A673 (cell line): ENCODE data around the gene EGLN1.

Experiments
- EZH2 ChIP-seq: fragments of 200-600 bp; sonication (generic); IDR thresholded peaks from 2 replicates; pipeline ENCODE4 v1.6.1; 2017; ENCODE audit warnings: borderline replicate concordance, low read depth, mild to moderate bottlenecking, mixed read lengths, antibody characterized with exemption, low read length; ENCODE audit not compliant: poor library complexity, severe bottlenecking
- TF ChIP-seq, protein P1 (sequence below): fragments of 300-800, 200-600 bp; sonication (generic); conservative IDR thresholded peaks from 2 replicates; pipeline ENCODE4 v1.5.1; 2017; ENCODE audit warnings: low read depth, mild to moderate bottlenecking, antibody characterized with exemption, low read length, moderate library complexity, mixed read lengths

- TF ChIP-seq, protein P1, sequence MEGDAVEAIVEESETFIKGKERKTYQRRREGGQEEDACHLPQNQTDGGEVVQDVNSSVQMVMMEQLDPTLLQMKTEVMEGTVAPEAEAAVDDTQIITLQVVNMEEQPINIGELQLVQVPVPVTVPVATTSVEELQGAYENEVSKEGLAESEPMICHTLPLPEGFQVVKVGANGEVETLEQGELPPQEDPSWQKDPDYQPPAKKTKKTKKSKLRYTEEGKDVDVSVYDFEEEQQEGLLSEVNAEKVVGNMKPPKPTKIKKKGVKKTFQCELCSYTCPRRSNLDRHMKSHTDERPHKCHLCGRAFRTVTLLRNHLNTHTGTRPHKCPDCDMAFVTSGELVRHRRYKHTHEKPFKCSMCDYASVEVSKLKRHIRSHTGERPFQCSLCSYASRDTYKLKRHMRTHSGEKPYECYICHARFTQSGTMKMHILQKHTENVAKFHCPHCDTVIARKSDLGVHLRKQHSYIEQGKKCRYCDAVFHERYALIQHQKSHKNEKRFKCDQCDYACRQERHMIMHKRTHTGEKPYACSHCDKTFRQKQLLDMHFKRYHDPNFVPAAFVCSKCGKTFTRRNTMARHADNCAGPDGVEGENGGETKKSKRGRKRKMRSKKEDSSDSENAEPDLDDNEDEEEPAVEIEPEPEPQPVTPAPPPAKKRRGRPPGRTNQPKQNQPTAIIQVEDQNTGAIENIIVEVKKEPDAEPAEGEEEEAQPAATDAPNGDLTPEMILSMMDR, result no peak
- no peak for TF ChIP-seq EZH2
These were observed 9.8 kb upstream of the EGLN1 start for GRCh38 chr1:231431665-231432415.
